NCI-H1048 (cell line): ENCODE measurements around the gene JAM3.

Experiments used
- DNase-seq: peaks from one replicate; lab custom pipeline; 2025; lab: John Stamatoyannopoulos, UW

JAM3 gene

DNA sequence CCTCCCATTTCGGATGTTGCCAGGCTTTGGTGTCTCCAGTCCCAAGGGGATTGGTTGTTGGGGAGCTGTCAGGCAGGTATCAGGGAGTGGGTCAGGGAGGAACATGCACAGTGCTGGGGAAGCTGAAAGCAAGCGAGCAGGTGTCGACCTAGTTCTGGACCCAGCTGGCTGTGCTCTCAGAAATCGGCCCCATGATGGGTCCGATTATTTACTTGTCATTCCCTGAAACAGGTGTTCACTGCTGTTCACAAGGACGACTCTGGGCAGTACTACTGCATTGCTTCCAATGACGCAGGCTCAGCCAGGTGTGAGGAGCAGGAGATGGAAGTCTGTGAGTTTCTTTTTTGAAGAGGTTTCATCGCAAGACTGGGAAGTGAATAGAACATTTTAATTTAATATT lies 76.8 kb downstream of the JAM3 start:
- DNase-seq: no peak

DNA sequence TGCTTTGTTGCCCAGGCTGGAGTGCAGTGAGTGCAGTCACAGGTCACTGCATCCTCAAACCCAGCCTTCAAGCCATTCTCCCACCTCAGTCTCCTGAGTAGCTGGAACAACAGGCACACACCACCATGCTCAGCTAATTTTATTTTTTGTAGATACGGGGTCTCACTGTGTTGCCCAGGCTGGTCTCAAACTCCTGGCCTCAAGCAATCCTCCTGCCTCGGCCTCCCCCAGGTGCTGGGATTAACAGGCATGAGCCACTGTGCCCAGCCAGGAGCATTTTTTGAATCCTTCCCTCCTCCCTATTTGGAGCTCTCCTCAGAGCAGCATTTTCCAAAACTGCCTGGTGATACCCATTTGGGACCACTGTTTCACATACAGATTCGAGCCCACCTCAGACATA lies 77.7 kb downstream of the JAM3 start:
- DNase-seq: no peak

DNA sequence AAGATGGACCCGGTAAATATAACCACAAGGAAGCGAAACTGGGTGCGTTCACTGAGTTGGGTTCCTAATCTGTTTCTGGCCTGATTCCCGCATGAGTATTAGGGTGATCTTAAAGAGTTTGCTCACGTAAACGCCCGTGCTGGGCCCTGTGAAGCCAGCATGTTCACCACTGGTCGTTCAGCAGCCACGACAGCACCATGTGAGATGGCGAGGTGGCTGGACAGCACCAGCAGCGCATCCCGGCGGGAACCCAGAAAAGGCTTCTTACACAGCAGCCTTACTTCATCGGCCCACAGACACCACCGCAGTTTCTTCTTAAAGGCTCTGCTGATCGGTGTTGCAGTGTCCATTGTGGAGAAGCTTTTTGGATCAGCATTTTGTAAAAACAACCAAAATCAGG lies 80.5 kb downstream of the JAM3 start:
- DNase-seq: no peak

DNA sequence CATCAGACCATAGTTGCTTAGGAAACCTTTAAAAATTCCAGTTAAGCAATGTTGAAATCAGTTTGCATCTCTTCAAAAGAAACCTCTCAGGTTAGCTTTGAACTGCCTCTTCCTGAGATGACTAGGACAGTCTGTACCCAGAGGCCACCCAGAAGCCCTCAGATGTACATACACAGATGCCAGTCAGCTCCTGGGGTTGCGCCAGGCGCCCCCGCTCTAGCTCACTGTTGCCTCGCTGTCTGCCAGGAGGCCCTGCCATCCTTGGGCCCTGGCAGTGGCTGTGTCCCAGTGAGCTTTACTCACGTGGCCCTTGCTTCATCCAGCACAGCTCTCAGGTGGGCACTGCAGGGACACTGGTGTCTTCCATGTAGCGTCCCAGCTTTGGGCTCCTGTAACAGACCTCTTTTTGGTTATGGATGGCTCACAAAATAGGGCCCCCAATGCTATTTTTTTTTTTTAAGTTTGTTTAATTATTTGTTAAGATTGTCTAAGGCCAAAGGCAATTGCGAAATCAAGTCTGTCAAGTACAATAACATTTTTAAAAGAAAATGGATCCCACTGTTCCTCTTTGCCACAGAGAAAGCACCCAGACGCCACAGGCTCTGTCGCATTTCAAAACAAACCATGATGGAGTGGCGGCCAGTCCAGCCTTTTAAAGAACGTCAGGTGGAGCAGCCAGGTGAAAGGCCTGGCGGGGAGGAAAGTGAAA lies 81.5 kb downstream of the JAM3 start:
- DNase-seq: no peak

DNA sequence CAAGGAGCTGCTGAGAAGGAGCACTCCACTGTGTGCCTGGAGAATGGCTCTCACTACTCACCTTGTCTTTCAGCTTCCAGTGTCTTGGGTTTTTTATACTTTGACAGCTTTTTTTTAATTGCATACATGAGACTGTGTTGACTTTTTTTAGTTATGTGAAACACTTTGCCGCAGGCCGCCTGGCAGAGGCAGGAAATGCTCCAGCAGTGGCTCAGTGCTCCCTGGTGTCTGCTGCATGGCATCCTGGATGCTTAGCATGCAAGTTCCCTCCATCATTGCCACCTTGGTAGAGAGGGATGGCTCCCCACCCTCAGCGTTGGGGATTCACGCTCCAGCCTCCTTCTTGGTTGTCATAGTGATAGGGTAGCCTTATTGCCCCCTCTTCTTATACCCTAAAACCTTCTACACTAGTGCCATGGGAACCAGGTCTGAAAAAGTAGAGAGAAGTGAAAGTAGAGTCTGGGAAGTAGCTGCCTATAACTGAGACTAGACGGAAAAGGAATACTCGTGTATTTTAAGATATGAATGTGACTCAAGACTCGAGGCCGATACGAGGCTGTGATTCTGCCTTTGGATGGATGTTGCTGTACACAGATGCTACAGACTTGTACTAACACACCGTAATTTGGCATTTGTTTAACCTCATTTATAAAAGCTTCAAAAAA lies 82.3 kb downstream of the JAM3 start:
- no peak for DNase-seq

DNA sequence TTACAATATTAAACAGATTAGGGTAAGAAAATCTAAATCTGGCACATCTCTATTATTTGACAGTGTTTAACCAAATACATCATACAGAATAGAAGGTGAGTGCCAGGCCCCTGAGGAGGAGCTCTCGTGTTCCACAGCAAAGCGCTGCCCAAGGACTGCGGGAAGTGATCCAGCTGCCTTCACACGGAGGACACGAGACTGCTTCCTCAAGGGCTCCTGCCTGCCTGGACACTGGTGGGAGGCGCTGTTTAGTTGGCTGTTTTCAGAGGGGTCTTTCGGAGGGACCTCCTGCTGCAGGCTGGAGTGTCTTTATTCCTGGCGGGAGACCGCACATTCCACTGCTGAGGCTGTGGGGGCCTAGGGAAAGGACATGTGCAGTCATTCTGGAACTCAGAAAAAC lies 83.8 kb downstream of the JAM3 start:
- no peak for DNase-seq

DNA sequence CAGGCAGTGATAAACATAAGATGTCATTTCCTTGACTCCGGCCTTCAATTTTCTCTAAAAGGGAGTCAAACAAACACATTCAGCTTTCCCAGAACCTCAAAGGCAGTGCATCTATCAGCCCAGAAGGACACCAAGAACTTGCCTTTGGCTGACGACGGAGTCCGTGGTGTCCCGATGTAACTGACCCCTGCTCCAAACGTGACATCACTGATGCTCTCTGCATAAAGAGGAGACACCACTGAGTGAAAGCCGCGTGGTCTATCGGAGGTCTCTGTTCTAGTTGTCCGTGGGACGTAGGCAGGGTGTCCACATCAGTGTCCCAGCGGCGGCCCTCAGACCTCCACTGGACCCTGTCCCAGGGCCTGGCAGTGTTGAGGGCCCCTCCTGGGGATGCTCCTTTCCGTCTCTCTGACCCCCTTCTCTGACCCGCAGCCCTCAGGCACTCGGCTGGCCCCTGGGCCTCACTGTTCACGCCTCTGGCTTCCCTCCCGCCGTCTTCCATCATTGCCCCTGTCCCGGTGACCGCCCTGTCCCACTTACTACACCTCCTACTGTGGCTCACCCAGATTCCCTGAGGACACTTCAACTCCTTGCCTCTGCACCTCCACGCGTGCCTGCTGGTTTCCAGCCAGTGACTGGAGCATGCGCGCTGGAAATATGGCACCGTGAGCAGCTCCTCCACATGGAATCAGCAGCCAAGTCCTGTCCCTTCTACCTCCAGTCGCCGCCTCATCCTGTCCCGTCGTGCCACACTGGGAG lies 84.5 kb downstream of the JAM3 start:
- no peak for DNase-seq

DNA sequence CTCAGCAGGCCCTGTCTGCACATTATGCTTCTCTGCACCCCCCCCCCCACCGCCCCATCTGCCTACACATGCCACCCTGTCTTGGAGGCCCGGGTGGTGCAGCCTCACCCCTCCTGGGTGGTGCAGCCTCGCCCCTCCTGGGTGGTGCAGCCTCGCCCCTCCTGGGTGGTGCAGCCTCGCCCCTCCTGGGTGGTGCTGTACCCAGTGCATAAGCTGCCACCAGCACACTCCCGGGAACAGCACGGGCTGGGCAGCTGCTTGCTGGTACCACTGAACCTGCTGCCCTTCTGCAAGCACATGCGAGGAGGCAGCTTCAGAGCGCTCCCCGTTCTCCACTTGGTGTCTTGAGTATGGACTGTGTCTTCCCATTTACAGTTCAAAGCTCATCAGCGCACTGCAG lies 85.6 kb downstream of the JAM3 start:
- DNase-seq: no peak

DNA sequence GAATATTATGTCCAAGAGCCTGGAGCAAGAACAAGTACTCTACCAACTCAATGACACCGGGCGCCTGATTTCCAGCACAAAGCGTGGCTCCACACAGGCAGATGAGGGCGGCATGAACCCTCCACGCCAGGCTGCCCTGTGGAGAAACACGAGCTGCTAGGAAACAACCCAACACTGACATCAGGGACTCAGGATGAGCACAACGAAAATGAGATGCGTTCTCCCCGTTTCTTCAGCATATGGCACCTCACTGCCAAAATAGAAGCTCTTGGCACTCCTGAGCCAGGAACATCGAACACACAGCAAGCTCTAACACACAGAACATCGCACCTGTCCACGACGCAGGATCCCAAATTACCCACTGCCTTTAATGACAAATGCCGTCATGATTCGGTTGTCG lies 86.6 kb downstream of the JAM3 start:
- DNase-seq: no peak

DNA sequence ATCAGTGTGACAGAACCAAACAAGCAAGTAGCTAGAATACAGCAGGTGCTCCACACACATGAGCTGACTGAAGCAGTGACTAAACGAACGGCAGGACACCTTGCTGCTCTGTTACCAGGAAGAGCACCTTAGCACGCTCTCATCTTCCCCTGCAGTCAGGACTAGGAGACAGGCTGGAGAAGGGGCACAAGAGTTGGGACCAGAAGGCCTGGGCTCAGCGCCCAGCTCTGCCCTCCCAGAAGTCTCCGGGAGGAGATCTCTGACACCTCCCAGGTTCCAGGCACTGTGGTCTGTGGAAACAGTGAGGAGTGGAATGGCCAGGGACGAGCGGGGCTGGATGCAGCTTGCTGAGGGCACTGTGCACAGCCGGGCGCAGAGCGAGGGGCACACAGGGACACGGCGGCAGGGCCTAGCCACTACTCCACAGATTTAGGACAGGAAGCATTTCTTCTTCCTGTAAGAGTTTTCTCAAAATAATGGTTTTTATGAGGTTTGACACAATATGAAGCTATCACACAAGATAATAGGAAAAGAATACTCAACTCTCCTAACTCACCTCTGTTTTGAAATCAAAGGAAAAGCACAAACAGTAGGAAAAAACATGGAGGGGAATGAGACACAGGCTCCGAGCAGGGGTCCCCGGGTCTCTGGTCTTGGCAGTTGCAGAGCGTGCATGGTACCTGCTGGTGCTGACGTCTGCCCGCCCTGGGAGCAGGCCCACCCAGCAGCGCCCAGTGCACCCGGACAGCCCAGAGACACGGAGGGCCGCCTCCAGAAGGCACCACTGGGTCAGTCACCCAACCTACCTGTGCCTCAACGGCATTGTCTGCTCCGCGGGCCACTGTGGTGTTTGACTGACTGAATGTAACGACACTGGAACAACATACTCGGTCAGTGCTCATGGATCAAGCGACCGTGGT lies 87.3 kb downstream of the JAM3 start:
- no peak for DNase-seq

DNA sequence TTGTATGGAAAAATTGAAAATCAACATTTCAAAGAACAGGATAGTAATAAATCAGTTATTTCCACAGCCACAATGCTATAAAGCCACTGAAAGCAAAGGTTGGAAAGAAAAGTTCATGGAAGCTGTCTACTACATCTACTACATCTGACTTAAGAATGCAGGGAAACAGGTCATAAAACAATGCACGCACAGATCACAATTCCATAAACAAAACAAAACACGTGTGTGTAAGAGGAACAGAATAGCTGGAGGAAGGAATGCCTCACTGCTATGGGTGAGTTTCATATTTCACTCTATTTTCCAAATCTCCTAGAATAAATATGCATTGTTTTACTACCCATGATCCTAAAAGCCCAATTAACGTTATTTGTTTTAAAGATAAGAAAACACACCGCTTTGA lies 88.6 kb downstream of the JAM3 start:
- no peak for DNase-seq

DNA sequence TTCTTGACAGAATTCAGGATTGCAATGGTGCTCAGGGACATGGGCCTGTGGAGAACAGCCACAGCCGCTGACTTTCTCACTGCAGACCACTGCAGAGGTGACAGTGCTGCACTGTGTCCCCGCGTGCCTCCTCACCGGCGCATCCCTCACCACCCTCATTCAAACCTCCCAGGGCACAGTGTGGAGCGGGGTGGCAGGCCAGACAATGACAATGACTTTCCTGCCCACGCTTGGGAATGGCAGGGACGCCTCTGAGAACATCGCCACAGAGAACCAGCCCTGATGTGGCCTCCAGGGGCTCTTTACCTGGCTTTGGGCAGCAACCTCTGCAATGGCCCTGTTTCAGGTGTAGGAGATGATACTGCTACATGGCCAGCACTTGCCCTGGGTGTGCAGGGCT lies 89.2 kb downstream of the JAM3 start:
- no peak for DNase-seq

DNA sequence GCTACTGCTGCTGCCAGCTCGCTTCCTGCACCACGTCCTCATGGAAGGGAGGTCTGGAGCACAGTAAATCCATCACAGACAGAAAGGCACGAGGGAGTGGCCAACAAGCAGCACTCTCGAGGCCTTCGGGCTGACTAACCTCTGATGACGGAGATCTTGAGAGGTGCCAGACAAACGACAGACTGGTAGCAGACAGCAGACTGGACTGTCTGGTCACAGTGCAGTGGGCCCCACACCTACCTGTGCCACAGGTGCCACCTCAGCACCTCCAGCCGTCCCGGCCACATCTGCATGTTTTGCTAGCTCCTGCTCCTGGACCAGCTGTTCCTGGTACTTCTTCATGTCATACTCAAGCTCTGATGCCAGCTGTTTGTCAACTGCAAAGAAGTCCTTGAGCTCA lies 90.8 kb downstream of the JAM3 start:
- no peak for DNase-seq

DNA sequence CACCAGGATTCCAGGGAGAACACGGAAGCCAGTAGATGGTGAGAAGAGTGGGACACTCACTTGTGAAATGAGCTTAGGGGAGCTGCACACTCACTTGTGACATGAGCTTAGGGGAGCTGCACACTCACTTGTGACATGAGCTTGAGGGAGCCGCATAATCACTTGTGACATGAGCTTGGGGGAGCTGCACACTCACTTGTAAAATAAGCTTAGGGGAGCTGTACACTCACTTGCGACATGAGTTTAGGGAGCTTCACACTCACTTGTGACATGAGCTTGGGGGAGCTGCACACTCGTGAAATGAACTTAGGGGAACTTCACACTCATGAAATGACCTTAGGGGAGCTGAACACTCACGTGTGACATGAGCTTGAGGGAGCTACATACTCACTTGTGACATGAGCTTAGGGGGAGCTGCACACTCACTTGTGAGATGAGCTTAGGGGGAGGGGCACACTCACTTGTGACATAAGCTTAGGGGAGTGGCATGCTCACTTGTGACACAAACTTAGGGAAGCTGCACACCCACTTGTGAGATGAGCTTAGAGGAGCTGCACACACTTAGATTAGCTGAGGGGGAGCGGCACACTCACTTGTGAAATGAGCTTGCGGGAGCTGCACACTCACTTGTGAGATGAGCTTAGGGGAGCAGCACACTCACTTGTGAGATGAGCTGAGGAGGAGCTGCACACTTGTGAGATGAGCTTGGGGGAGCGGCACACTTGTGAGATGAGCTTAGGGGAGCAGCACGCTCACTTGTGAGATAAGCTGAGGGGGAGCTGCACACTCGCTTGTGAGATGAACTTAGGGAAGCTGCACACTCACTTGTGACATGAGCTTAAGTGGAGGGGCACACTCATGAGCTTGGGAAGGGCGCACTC lies 95.9 kb downstream of the JAM3 start:
- no peak for DNase-seq

DNA sequence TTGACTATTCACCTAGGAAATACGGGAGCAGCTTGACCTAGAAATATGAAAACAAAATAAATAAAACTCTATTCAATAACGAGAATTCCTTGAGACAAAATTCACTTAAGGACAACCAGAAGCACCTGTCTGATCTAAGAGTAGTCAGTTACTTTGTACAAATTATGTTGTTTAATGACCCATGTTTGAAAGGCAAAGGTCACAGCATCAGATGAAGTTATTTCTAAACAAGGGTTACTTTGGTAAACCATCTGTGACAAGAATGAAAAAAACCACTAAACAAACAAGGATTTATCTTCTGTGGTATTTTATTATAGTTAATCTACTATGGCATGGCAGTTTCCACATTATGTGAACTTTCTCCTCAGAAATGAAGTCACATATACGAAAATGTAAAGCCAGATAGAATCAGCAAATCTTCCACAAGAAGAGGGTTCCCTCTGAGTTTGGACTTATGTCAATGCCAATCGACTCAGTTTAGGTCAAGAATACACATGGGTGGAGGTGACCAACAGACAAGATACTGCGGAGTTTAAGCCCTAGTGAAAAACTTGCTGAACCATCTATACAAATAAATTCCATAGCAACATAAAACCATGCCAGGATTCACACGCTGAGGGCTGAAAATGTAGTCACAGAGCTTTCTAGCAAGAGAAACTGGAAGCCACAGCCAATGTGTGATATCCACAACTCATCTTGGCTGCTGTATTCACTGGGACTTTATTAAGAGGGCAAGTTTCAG lies 101.5 kb downstream of the JAM3 start:
- DNase-seq: no peak

DNA sequence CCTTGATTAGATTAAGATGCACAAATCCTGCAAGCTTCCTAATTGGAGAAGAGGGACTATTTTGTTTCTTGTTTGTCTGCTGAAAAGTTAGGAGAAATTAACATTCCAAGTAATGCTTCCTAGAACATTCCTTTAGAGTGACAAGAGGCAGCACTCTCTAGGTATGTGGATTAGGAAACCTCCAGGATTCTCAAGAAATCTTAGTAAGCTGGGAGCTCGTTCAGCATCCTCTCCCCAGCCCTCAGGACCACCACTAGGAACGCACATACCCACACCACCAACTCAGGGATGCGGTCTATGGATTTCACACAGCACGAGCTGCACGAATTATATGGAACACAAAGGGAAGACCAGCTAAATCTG lies 102.0 kb downstream of the JAM3 start:
- no peak for DNase-seq

DNA sequence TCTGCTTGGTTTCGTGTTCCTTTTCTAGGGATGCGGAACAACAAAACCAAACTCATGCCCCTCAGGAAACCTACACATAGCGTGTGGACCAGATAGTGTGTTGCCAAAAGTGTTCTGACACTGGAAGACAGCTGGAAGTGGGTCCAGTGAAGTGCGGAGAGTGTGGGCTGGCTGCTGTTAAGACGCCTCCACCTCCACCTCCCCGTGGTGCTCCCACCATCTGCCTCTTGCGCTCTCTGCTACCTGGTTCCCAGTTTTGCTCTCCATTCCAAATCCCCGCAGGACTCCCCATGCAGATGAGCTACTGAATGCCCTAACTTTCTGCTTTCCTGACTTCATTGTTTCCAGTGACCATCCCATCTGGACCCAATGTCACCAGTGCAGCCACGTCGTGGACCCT lies 103.1 kb downstream of the JAM3 start:
- DNase-seq: no peak

DNA sequence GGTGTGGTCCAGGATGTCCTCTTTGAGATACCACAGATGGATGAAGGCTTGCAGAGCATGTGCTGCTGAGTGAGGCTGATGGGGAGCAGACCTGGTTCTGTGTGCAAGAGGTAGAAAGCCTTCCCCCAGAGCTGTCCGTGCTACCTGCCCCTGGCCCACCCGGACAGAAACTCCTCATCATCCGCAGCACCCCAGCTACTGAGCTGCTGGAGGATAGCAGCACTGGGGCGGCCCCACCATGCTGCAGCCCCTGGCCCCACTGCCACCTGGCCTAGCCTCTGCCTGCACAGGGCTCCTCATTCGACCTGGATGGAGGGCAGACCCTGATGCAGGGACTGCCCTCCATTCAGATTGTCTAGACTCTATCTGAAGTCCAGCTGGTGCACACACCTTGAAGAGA lies 104.4 kb downstream of the JAM3 start:
- no peak for DNase-seq

DNA sequence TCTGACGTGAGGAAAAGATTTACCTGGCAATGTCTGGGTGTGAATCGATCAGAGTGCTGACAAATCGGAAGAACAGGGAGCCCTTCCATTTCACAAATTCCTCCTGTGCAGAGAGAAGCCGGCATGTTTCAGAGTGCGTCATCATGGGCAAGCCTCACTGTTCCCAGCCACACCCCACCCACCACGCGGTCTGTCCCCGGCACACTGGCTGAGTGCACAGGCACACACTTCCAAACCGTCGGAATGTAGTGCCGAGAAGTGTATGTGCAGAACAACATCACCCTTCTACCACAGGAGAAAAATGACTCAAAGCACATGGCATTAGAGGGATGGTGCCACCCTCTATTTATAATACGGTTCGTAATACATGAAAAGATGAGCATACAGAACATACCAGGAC lies 107.4 kb downstream of the JAM3 start:
- DNase-seq: no peak

DNA sequence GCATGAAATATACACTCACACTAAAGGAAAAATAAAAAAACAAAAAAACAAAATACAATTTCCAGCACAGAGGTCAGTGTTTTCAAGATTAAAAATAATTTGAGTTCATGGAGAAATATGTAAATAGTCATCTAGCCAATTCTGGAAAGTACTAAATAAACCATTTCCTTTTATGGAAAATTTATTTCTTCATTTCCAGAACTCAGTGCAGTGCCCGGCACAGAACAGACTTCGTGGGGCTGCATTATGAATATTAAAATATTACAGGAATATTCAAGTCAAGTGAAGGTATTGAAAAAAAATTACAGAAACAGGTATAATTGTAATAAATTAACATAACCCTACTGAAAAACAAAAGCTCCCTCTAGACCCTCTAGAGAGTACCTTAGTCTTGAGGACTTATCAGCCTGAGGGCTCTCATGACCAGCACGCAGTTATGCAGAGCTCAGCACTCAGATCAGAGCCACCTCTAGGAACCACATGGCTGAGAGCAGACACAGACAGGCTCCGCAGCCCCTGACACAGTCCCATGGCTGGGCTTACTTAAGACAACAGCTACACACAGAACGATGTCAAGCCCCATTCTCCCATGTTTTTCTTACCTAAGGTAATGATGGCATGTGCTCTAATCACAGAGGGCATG lies 109.3 kb downstream of the JAM3 start:
- no peak for DNase-seq
